SK-N-SH treated with all-trans-retinoic acid at 6 μM for 48 hours (cell line): ENCODE data around the gene DLG2.

Experiments used
- ATAC-seq: fragments of 200-7000 bp; cut with Tn5 transposase; 3 replicates; pipeline ENCODE4 v1.9.1; 2020; ENCODE audit warnings: mild to moderate bottlenecking, moderate library complexity
- ARNTL ChIP-seq: fragments of 450-650 bp; formaldehyde crosslinking; IDR thresholded peaks from 2 replicates; pipeline ENCODE4 v1.5.0; 2020; ENCODE audit warnings: low read depth, mild to moderate bottlenecking, moderate library complexity, borderline replicate concordance
- CSDC2 ChIP-seq: fragments of 250-450 bp; sonication (Bioruptor Pico); IDR thresholded peaks from 2 replicates; pipeline ENCODE4 v1.5.0; 2020; ENCODE audit warnings: mild to moderate bottlenecking, moderate library complexity
- ESRRG ChIP-seq: fragments of 250-450 bp; sonication (Bioruptor Pico); IDR thresholded peaks from 2 replicates; pipeline ENCODE4 v1.6.1; 2021; ENCODE audit warnings: mild to moderate bottlenecking
- GLIS3 ChIP-seq: fragments of 250-450 bp; sonication (Bioruptor Pico); IDR thresholded peaks from 2 replicates; pipeline ENCODE4 v1.5.0; 2020; ENCODE audit warnings: mild to moderate bottlenecking, moderate library complexity
- ISL1 ChIP-seq: fragments of 250-450 bp; sonication (Bioruptor Pico); IDR thresholded peaks from 2 replicates; pipeline ENCODE4 v2.1.2; 2022; ENCODE audit warnings: mild to moderate bottlenecking, moderate library complexity
- OSR1 ChIP-seq: fragments of 250-450 bp; sonication (Bioruptor Pico); IDR thresholded peaks from 2 replicates; pipeline ENCODE4 v1.8.0; 2022; ENCODE audit warnings: moderate library complexity, mild to moderate bottlenecking, inconsistent platforms
- POU6F1 ChIP-seq: fragments of 250-450 bp; sonication (Bioruptor Pico); IDR thresholded peaks from 2 replicates; pipeline ENCODE4 v1.8.0; 2021; ENCODE audit warnings: low read depth, mild to moderate bottlenecking, moderate library complexity, borderline replicate concordance
- PPARA ChIP-seq: fragments of 250-450 bp; sonication (Bioruptor Pico); IDR thresholded peaks from 2 replicates; pipeline ENCODE4 v1.5.0; 2020; ENCODE audit warnings: mild to moderate bottlenecking, borderline replicate concordance
- RARB ChIP-seq: fragments of 250-450 bp; sonication (Bioruptor Pico); IDR thresholded peaks from 2 replicates; pipeline ENCODE4 v1.8.0; 2021; ENCODE audit warnings: mild to moderate bottlenecking, moderate library complexity
- SNAI2 ChIP-seq: fragments of 250-450 bp; sonication (Bioruptor Pico); IDR thresholded peaks from 2 replicates; pipeline ENCODE4 v1.5.0; 2020; ENCODE audit warnings: mild to moderate bottlenecking, moderate library complexity
- TCF4 ChIP-seq: fragments of 250-450 bp; sonication (Bioruptor Pico); IDR thresholded peaks from 2 replicates; pipeline ENCODE4 v1.8.0; 2021; ENCODE audit warnings: mild to moderate bottlenecking, moderate library complexity, borderline replicate concordance
- TOX ChIP-seq: fragments of 250-450 bp; sonication (Bioruptor Pico); IDR thresholded peaks from 2 replicates; pipeline ENCODE4 v1.8.0; 2021; ENCODE audit warnings: mild to moderate bottlenecking, moderate library complexity, borderline replicate concordance
- ZC3H10 ChIP-seq: fragments of 250-450 bp; sonication (Bioruptor Pico); IDR thresholded peaks from 2 replicates; pipeline ENCODE4 v1.5.1; 2021; ENCODE audit warnings: mild to moderate bottlenecking, moderate library complexity
- ZFP3 ChIP-seq: fragments of 250-450 bp; sonication (Bioruptor Pico); IDR thresholded peaks from 2 replicates; pipeline ENCODE4 v1.5.0; 2020; ENCODE audit warnings: mild to moderate bottlenecking, moderate library complexity
- ZFP30 ChIP-seq: fragments of 450-650 bp; formaldehyde crosslinking; IDR thresholded peaks from 2 replicates; pipeline ENCODE4 v1.5.0; 2022; ENCODE audit warnings: mild to moderate bottlenecking, moderate library complexity
- ZNF565 ChIP-seq: fragments of 450-650 bp; formaldehyde crosslinking; conservative IDR thresholded peaks from 2 replicates; pipeline ENCODE4 v1.5.0; 2020; ENCODE audit warnings: low read depth, mild to moderate bottlenecking, moderate library complexity
- ZNF70 ChIP-seq: fragments of 450-650 bp; formaldehyde crosslinking; IDR thresholded peaks from 2 replicates; pipeline ENCODE4 v1.5.0; 2020; ENCODE audit warnings: mild to moderate bottlenecking, moderate library complexity
- ZNF8 ChIP-seq: fragments of 450-650 bp; formaldehyde crosslinking; IDR thresholded peaks from 2 replicates; pipeline ENCODE4 v1.5.0; 2020; ENCODE audit warnings: mild to moderate bottlenecking, moderate library complexity
- TF ChIP-seq, protein P1 (sequence below): fragments of 250-450 bp; sonication (Bioruptor Pico); IDR thresholded peaks from 2 replicates; pipeline ENCODE4 v1.5.1; 2021; ENCODE audit warnings: mild to moderate bottlenecking, moderate library complexity
- TF ChIP-seq, protein P2 (sequence below): fragments of 250-450 bp; sonication (Bioruptor Pico); IDR thresholded peaks from 2 replicates; pipeline ENCODE4 v1.5.1; 2020; ENCODE audit warnings: low read depth, mild to moderate bottlenecking, moderate library complexity
- TF ChIP-seq, protein P3 (sequence below): fragments of 250-450 bp; sonication (Bioruptor Pico); IDR thresholded peaks from 2 replicates; pipeline ENCODE4 v1.8.0; 2020; ENCODE audit warnings: mild to moderate bottlenecking, moderate library complexity, borderline replicate concordance

DLG2 gene

DNA sequence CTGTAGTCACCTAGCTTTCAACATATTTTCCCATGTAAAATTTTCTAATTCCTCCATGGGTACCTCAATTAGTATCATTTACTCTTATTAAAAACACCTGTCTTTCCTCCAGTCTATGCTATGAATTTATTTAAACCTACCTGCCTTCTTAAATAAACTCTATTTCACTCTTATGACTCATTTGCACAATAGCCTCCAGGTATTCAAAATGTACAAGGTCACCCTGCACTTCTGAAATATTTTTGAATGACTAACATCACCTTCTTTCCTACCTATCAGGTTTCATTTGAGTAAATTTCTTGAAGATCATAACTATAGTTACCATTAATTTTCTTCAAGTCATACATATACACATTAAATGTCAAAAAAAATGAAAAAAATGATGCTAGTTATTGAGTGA lies 939.7 kb downstream of the DLG2 start:
- no peak for TF ChIP-seq SNAI2 (CRISPR knock-in tag)
- no peak for TF ChIP-seq ZNF70 (CRISPR knock-in tag)
- no peak for TF ChIP-seq PPARA (CRISPR knock-in tag)
- TF ChIP-seq ZNF565 = no peak
- no peak for TF ChIP-seq RARB
- TF ChIP-seq, protein P1, sequence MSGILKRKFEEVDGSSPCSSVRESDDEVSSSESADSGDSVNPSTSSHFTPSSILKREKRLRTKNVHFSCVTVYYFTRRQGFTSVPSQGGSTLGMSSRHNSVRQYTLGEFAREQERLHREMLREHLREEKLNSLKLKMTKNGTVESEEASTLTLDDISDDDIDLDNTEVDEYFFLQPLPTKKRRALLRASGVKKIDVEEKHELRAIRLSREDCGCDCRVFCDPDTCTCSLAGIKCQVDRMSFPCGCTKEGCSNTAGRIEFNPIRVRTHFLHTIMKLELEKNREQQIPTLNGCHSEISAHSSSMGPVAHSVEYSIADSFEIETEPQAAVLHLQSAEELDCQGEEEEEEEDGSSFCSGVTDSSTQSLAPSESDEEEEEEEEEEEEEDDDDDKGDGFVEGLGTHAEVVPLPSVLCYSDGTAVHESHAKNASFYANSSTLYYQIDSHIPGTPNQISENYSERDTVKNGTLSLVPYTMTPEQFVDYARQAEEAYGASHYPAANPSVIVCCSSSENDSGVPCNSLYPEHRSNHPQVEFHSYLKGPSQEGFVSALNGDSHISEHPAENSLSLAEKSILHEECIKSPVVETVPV (CRISPR knock-in tag) = no peak
- no peak for TF ChIP-seq ZFP30 (CRISPR knock-in tag)
- no peak for TF ChIP-seq POU6F1
- TF ChIP-seq ESRRG (CRISPR knock-in tag) = no peak
- TF ChIP-seq TCF4 (CRISPR knock-in tag) = no peak
- TF ChIP-seq, protein P2, sequence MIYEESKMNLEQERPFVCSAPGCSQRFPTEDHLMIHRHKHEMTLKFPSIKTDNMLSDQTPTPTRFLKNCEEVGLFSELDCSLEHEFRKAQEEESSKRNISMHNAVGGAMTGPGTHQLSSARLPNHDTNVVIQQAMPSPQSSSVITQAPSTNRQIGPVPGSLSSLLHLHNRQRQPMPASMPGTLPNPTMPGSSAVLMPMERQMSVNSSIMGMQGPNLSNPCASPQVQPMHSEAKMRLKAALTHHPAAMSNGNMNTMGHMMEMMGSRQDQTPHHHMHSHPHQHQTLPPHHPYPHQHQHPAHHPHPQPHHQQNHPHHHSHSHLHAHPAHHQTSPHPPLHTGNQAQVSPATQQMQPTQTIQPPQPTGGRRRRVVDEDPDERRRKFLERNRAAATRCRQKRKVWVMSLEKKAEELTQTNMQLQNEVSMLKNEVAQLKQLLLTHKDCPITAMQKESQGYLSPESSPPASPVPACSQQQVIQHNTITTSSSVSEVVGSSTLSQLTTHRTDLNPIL = no peak
- no peak for TF ChIP-seq OSR1 (CRISPR knock-in tag)
- no peak for TF ChIP-seq CSDC2 (CRISPR knock-in tag)
- no peak for TF ChIP-seq ZNF8 (CRISPR knock-in tag)
- TF ChIP-seq TOX (CRISPR knock-in tag) = no peak
- no peak for TF ChIP-seq ZC3H10
- no peak for ATAC-seq

- no peak for ATAC-seq
- no peak for TF ChIP-seq ISL1
- no peak for TF ChIP-seq TCF4 (CRISPR knock-in tag)
- no peak for TF ChIP-seq ESRRG (CRISPR knock-in tag)
- no peak for TF ChIP-seq ZFP30 (CRISPR knock-in tag)
Observed at GRCh38 chr11:84686716-84687115, 940.4 kb downstream of the DLG2 start.

- TF ChIP-seq SNAI2 (CRISPR knock-in tag) (no peak), ZFP30 (CRISPR knock-in tag) (no peak), RARB (no peak), ZNF565 (no peak), ISL1 (no peak), GLIS3 (CRISPR knock-in tag) (no peak), OSR1 (CRISPR knock-in tag) (no peak), ESRRG (CRISPR knock-in tag) (no peak), CSDC2 (CRISPR knock-in tag) (no peak), TOX (CRISPR knock-in tag) (no peak)
- TF ChIP-seq, protein P2 = no peak
- TF ChIP-seq, protein P3, sequence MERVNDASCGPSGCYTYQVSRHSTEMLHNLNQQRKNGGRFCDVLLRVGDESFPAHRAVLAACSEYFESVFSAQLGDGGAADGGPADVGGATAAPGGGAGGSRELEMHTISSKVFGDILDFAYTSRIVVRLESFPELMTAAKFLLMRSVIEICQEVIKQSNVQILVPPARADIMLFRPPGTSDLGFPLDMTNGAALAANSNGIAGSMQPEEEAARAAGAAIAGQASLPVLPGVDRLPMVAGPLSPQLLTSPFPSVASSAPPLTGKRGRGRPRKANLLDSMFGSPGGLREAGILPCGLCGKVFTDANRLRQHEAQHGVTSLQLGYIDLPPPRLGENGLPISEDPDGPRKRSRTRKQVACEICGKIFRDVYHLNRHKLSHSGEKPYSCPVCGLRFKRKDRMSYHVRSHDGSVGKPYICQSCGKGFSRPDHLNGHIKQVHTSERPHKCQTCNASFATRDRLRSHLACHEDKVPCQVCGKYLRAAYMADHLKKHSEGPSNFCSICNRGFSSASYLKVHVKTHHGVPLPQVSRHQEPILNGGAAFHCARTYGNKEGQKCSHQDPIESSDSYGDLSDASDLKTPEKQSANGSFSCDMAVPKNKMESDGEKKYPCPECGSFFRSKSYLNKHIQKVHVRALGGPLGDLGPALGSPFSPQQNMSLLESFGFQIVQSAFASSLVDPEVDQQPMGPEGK (CRISPR knock-in tag) = no peak
- no peak for ATAC-seq
Observed at GRCh38 chr11:84685976-84686375, 941.2 kb downstream of the DLG2 start.

- ATAC-seq = no peak
- no peak for TF ChIP-seq SNAI2 (CRISPR knock-in tag)
- TF ChIP-seq ZNF565 = no peak
- TF ChIP-seq RARB = no peak
- TF ChIP-seq ZFP3 (CRISPR knock-in tag) = no peak
- TF ChIP-seq, protein P1 (CRISPR knock-in tag) = no peak
- TF ChIP-seq ESRRG (CRISPR knock-in tag) = no peak
- no peak for TF ChIP-seq ZC3H10
- no peak for TF ChIP-seq PPARA (CRISPR knock-in tag)
- no peak for TF ChIP-seq ARNTL (CRISPR knock-in tag)
- TF ChIP-seq POU6F1 = no peak
- no peak for TF ChIP-seq TOX (CRISPR knock-in tag)
- TF ChIP-seq OSR1 (CRISPR knock-in tag) = no peak
Observed at GRCh38 chr11:84685149-84685548, 942.0 kb downstream of the DLG2 start.
